Posterior cingulate gyrus (tissue), 11 donors: ENCODE results near the gene DNASE1L3.

ENCODE experiments used
- DNase-seq, 10 donors: peaks; one replicate each; pipeline versions ENCODE4 v3.0.0 to v3.0.0-alpha.2; 2020 to 2021; ENCODE audit warnings: mixed read lengths in 3 of 10
- intact Hi-C: fragments of 100-400 bp; cut with DNase I; formaldehyde crosslinking; loops from one replicate; pipeline ENCODE4 v1.15.1; 2023

The DNASE1L3 gene

DNA sequence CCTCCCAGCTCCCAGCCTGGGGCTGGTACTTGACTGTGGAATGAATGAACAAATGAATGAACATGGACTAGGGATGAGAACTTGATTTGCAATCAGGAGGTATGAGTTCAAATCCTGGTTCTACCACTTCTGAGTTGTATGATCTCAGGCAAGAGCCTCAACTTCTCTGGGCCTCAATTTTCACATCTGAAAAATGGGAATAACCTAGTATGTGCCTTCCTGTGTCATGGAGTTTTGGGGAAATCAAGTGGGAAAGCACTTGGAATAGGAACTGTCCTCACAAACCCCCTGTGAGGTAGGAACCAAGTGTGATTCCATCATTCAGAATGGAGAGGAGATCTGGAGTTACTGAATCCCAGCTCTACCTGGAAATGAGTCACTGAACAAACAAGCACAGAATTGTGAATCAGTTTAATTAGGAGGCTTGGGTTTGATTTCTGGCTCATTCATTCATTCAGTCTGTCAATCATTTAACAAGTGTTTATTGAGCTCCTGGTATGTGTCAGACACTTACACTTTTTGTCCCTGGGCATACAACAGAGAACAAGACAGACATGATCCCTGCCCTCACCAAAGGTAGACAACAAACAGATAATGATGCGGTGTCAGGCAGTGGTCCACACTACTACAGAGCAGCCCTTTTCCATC lies 29.7 kb downstream of the DNASE1L3 start:
- intact Hi-C loops = loop anchor here (10.0 kb wide), 1 partner anchor 234 kb away; no protein-coding TSS in a partner anchor
- DNase-seq = no peak

DNA sequence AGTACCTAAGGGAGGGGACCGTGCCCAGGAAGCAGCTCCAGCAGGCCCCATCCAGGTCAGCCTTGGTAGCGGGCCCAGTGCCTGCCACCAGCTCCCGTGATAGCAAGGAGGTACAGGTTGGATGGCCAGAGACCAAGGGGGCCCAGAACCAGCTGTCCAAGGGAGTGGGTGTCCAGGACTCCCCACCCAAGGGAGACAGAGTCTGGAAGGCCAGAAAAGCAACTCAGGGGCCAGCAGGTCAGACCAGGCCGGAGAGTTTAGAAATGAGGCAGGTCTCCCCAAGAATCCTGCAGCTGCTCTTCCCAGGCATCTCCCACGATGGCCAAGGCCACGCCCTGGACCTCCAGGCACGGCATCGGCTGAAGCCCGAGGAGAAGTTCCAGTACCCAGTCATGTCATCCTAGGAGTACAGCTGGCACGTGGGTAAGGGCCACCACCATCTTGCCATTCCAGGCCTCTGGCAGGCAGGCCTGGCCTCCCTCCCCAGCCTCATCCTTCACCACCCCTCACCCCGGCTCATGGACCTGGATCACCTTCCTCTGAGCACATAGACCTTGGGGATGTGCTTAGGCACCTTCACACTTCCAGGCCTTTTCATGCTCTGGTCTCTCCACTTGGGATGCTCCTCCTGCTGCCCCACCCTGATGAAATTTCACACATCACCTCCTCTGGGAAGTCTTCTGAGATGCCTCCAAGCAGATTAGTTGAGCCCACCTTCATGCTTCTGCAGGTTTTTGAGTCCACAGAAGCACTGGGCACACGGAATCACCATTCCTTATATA lies 30.5 kb downstream of the DNASE1L3 start:
- intact Hi-C loops = loop anchor here (10.0 kb wide), 1 partner anchor 235 kb away; no protein-coding TSS in a partner anchor
- peak in 1 of 10 donors; percentile 75 for DNase-seq

DNA sequence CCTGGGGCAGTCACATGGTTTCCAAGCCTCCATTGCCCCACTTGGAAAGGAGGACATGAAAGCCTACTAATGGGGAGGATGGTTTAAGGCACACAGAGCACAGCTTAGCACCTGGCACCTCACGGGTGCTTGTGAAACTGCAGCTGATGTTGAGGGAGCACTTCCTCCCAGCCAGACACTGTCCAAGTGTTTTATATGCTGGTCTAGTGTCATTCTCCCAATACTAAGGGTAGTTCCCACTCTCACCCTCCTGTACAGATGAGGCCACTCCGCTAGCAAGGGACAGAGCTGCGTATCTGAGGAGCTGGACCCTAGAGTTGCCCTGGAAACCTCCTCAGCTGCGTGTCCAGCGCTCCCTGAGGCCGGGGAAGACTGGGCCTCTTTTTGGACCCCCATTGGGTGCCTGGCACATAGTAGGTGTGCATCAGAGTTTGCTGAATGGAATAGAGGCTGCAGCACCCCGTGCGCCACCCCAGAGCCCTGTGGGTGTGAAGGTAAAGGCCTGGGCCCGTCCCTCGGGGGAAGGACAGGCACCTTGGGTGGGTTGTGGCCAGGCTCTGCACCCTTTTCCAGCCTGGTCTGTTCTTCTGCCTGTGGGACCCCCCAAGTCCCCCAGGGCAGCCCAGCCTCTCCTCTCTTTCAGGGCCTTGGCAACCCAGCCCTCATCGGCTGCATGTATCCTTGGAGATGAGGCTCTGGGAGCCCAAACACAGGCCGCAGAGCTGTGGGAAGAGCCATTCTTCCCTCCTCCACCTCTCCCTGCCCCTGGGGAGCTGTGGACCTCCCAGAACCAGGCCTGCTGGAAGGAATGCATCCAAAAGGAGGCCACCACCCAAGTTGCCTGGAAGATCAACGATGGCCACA lies 31.3 kb downstream of the DNASE1L3 start:
- intact Hi-C loops = loop anchor here (5.0 to 10.0 kb wide), 2 partner anchors 172 to 235 kb away; partner anchors contain the start of gene FLNB
- DNase-seq = no peak

DNA sequence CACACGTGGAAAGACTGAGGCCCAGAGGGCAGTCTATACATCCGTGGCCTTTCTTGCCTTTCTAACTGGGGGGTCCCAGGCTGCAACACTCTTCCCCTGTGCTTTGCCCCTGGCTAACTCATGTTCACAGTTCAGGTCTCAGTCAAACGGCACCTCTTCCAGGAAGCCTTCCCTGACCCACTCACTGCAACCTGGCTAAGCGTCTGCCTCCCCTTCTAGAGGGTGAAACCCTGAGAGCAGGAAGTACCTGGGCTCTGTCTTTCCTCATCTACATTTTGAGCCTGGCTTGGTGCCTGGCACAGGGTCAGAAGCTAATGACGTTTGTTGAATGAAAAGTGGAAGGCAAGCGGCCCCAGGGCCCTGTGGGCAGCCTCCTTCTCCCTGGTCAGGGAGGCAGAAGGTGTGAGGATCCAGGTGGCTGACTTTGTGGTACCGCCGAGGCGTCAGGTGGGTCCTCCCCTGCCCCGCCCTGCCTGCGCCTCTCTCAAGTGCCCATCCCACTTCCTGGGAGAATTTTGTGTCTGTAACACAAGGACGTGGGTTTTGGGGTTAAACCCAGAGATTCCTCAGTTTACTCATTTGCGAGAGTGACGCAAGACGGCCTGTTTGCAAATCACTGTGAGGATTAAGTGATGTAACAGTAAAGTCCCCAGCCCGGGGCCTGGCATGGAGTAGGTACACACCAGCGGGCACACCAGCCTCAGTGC lies 32.1 kb downstream of the DNASE1L3 start:
- no peak for DNase-seq
- intact Hi-C loops = loop anchor here (5.0 kb wide), 1 partner anchor 171 kb away; the partner anchor contains the start of gene FLNB

DNA sequence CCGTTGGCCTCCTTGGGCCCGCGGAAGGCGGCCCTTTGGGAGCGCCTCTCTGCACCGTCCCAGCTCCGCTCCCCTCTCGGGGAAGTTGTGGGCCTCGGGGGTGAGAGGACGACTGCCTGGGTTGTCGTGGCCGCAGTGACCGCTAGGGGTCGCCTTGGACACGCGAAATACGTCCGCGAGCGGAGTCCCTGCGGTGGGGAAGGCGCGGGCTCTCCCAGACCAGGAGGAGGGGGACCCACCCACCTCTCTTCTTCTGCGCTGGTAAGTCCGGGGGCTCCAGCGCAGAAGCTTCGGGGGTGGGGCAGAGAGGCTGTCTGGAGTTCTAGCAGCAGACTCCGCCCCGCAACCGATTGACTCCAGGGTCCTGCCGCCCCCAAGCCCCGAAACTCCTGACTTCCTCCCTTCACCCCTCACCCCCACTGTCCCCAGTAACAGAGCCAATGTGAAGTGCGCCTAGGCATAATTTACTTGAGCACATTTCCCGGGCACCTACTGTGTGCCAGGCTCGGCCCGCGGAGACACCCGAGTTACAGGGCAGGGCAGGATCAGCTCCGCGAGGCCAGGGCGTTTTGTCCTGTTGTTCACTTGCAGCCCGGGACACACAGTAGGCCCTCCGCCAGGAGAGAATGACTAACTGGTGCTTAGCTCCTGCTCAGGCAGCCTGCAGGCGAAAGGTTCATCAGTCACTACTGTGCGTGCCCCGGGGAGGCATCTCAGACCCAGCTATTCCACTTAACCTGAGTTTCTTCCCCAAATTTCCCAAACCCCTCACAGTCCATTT lies 32.8 kb downstream of the DNASE1L3 start:
- DNase-seq = peak; percentile 77 to 98 (median 94)
- intact Hi-C loops = loop anchor here (5.0 kb wide), 1 partner anchor 171 kb away; the partner anchor contains the start of gene FLNB

DNA sequence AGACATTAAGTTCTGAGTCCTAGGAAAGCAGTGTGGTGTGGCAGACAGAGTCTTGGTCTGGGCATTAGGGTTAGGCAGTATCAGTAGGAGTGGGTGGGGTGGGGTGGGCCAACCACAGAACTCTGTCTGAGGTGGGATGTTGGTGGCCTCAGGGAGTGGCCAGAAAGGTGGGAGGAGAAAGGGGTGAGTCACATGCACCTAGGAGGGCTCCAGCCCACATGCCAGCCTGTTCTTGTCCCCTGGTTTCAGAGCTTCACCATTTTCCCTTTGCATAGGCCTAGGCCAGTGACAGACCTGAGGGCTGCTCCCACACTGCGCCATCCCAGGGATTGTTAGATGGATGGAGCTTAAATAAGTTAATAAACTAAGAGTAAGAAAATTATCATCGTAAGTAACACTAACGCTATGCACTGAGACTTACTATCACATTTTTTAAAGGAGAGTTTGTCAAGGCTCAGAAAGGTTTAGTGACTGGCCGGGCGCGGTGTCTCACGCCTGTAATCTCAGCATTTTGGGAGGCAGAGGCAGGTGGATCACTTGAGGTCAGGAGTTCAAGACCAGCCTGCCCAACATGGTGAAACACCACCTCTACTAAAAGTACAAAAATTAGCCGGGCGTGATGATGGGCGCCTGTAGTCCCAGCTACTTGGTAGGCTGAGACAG lies 33.8 kb downstream of the DNASE1L3 start:
- DNase-seq = peak in 1 of 10 donors; percentile 53
- intact Hi-C loops = loop anchor here (5.0 kb wide), 1 partner anchor 170 kb away; the partner anchor contains the start of gene FLNB

DNA sequence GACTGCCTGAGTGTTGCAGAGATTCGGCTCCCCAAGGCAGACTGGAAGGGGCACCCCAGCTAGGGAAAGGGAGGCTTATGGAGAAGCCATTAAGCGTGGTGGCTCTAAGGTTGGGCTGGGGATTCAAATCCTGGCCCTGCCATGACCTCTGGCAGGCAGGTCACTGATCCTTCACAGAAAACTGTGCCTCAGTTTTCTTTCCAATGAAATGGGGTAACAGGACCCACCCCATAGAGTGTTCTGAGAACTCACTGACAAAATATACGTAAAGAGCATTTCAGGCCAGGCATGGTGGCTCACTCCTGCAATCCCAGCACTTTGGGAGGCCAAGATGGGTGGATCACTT lies 34.6 kb downstream of the DNASE1L3 start:
- peak in 1 of 10 donors; percentile 56 for DNase-seq
- intact Hi-C loops = loop anchor here (5.0 kb wide), 1 partner anchor 169 kb away; the partner anchor contains the start of gene FLNB

DNA sequence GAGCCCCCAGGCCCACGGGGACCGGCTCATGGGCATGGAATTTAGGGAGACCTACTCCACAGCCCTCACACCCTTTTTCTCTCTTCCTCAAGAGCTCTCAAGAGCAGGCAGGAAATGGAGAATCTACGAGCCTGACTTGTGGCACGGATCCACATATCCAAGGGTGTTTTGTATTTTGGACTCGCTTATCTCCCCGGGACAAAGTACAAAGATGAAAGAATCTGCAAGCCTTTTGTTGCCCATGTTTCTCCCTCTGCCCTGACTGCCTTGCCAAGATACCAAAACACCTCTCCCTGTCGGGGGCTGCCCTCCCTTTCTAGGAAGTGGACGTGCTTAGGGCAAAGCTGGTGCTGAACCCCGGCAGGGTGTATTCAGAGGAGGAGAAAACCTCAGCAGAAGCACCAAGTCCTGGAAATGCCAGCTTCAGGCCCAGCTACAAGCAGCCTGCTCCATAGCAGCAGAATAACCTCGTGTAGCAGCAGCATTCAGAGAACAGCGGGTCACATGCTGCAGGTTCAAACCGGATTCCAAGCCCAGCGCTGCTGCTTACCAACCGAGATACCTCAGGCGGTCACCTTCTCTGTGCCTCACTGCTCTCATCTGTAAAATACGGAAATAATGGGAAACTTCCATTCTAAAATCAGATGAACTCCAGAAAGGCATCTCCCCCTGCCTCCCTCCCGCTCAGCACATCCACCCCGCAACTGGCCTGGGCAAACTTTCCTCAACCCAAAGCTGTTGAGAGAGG lies 35.2 kb downstream of the DNASE1L3 start:
- peak in 1 of 10 donors; percentile 81 for DNase-seq
- intact Hi-C loops = loop anchor here (5.0 kb wide), 1 partner anchor 168 kb away; the partner anchor contains the start of gene FLNB

DNA sequence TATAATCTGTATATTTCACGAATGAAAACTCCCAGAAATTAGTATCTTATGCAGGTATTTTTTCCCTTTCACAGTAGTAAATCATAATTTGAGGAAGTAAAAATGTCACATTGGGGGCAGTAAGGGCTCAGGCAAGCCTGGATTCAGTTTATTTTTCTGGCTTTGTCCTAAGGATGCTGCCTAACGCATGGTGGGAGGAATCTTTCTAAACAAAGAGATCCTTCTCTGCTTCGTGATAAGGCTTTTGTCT lies 35.7 kb downstream of the DNASE1L3 start:
- DNase-seq = no peak
- intact Hi-C loops = loop anchor here (5.0 kb wide), 1 partner anchor 168 kb away; the partner anchor contains the start of gene FLNB

DNA sequence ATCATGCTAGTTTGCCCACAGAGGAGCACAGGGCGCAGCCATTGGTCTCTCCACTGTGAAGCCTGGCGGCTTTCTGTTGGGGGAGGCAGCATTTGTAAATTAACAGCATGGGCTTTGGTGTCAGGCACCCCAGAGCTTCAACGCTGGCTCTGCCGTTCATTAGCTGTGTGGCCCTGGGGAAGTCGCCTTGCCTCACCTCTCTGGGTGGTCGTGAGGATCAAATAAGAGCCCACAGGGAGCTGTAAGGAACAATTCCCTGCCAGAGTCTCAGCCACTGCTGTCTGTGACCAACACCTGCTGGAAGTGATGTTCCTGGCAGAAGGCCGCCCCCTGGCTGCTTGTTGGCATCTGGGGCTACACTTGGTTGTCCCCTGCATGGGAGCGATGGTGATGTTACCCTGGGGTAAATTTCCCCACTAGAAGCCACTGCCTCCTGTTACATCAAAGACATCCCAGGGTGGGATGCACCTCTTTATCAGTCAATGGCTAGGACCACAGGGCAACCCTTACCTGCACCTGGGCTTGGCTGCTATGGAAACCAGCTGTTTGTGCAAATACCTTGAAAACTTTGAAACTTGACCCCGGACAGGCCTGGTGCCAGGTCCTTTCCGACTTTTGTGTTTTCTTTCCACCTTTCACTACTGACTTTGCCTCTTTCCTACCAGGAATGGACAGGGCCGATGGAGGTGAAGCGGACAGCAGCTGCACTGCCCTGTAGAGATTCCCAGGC lies 36.9 kb downstream of the DNASE1L3 start:
- peak in 6 of 10 donors; percentile 21 to 91 (median 33) for DNase-seq
- intact Hi-C loops = no loop called here

DNA sequence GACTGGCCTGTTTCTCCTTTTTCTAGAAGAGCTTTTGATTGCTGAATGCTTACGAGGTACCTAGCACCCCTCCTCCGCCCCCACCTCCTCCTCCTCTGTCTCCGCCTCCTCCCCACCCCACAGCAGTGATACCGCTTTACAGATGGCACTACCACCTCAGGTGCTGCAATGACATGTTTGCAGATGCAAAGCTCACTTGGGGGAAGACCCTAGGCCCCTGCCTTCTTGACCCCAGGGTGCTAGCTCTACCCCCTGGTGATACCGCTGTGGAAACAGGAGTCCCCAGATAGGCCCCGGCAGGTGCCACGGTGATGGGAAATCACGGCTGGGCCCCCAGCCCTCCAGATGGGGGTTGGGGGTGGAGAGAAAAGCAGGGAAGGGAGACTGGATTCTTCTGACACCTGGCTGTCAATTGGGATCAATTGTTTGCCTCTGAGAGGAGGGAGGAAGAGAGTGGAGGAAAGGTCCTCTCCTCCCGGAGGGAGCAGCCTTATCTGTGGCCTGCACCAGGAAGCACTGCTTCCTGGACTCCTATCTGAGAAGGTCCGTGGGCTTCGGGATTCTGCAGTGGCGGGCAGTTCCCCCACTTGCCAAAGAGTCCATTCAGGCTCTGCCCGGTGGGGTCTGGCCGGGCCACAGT lies 37.6 kb downstream of the DNASE1L3 start:
- peak in 1 of 10 donors; percentile 40 for DNase-seq
- intact Hi-C loops = no loop called here

DNA sequence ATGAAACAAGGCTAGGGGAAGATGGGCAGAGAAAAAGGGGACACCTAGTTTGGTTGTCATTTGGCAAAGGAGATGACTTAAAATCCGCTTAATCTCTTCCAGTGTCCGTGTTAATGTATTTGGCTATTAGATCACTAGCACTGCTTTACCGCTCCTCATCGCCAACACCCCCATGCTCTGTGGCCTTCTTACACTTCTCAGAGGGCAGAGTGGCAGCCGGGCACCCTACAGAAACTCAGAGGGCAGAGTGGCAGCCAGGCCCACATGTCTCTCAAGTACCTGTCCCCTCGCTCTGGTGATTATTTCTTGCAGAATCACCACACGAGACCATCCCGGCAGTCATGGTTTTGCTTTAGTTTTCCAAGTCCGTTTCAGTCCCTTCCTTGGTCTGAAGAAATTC lies 39.6 kb downstream of the DNASE1L3 start:
- DNase-seq = peak in 1 of 10 donors; percentile 36
- intact Hi-C loops = no loop called here

DNA sequence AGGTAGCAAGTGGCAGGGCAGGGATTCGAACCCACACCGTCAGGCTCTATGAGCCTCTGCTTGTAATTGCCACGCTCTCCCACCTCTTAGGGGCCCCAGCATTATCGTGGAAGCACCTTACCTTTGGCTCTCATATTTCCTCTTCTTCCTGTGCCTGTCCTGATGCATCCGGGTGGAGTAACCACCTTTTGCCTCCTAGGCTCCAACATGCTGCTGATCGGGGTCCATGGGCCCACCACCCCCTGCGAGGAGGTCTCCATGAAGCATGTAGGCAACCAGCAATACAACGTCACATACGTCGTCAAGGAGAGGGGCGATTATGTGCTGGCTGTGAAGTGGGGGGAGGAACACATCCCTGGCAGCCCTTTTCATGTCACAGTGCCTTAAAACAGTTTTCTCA lies 40.4 kb downstream of the DNASE1L3 start:
- DNase-seq = peak in 1 of 10 donors; percentile 55
- intact Hi-C loops = no loop called here

DNA sequence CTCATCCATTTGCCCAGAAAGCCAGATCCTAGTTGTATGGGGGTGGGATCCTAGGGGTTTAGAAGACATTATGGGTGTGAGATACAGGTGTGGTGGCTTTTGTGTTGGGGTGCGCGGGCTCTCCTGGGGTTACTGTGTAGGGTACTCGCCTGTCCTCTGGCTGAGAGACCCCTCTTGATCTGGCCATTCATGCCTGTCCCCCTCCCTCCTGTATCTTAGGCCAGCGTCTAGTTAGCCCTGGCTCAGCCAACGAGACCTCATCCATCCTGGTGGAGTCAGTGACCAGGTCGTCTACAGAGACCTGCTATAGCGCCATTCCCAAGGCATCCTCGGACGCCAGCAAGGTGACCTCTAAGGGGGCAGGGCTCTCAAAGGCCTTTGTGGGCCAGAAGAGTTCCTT lies 41.4 kb downstream of the DNASE1L3 start:
- intact Hi-C loops = no loop called here
- no peak for DNase-seq

DNA sequence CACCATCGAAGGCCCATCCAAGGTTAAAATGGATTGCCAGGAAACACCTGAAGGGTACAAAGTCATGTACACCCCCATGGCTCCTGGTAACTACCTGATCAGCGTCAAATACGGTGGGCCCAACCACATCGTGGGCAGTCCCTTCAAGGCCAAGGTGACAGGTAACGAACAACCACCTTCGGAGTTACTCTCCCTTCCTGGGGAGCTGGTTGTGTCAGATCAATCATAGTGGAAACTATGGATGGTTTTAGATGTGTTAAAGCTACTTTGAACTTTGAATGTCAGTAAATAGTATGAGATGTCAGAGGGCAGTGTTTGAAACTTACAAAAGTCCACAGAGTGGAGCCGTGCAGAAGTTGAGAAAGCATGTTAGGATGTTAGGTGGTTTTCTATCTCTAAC lies 42.3 kb downstream of the DNASE1L3 start:
- no peak for DNase-seq
- intact Hi-C loops = no loop called here

DNA sequence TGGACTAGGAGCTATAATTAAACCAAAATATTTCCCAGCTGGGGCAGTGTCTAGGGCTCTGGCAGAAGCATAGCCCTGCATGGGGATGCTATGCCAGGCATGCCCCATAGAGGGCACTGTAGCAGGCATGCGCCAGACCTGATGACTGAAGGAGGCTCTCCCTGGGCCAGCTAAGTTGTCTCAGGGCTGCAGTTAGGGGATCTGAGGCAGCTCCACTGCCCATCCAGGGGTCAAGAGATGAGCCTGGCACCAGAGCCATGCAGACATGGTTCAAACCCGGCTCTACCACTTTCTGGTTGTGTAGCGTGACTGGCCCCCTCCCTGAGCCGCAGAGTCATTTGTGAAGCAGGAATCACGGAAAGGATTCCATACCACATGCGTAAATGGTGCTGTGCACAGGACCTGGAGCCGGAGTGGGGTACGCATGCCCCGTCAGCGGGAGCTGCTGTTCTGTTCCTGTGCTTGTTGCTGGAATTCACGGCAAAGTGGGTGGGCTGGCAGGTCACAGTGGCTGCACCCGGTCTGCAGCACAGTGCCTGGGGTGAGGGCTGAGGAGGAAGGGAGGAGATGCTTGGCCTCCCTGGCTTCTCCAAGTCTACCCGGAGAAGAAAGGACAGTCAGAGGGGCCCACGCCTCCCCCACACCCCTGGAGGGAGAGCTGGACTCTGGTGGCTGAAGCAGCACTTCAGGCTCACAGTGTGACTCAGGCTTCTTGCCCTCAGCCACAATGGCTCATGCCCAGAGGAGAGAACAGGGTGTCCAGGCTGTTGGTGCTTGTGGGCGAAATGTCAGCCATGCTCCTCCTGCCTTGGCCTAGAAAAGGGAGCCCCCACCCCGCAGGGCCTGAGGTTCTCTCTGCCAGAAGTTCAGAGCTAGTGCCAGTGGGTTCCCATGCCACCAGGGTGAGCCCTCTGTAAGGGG lies 43.1 kb downstream of the DNASE1L3 start:
- intact Hi-C loops = no loop called here
- peak; percentile 47 to 95 (median 71) for DNase-seq
